Upper lobe of right lung (tissue), 1 donor: Measurements from ENCODE around the gene IL32. TPM values are rescaled to one million over a fixed set of nuclear protein-coding genes. Genes with fewer than 3 reads are reported as not detected.

Experiments
- ATAC-seq: fragments of 200-7000 bp; cut with Tn5 transposase; one replicate; pipeline ENCODE4 v1.9.1; 2020; ENCODE audit warnings: mild to moderate bottlenecking, moderate library complexity
- DNase-seq: peaks from one replicate; pipeline ENCODE4 v3.0.0-alpha.2; 2020
- H3K27ac ChIP-seq: fragments of 200-600 bp; one replicate; pipeline ENCODE4 v1.8.0; 2022
- H3K27me3 ChIP-seq: fragments of 200-600 bp; one replicate; pipeline ENCODE4 v1.8.0; 2022; ENCODE audit warnings: mild to moderate bottlenecking
- H3K36me3 ChIP-seq: fragments of 200-600 bp; one replicate; pipeline ENCODE4 v1.8.0; 2022
- H3K4me1 ChIP-seq: fragments of 200-600 bp; one replicate; pipeline ENCODE4 v1.8.0; 2022
- H3K4me3 ChIP-seq: fragments of 200-600 bp; one replicate; pipeline ENCODE4 v1.8.0; 2022; ENCODE audit warnings: mild to moderate bottlenecking
- H3K9me3 ChIP-seq: fragments of 200-600 bp; one replicate; pipeline ENCODE4 v1.8.0; 2022
- CTCF ChIP-seq: fragments of 200-600 bp; IDR thresholded peaks from one replicate; pipeline ENCODE4 v1.8.0; 2022; ENCODE audit warnings: antibody characterized with exemption
- intact Hi-C: fragments of 100-400 bp; cut with DNase I; formaldehyde crosslinking; loops from one replicate; pipeline ENCODE4 v1.11.0; 2022
- total RNA-seq: library from RNA; stranded (reverse); fragmentation: NEBNext Ultra II Directional; extraction: Animal tissue kit (Norgen Biotek cat#: 25700); gene quantifications from one replicate; pipeline ENCODE4 v1.2.1, GENCODE V29; 2021
- donor health status: DM: no; HTN: yes; CAD: no; lungs with severe emphysema.

Gene IL32
- total RNA-seq, 1 donor from 2014 or later, result 91.5 TPM

- Histone ChIP-seq H3K4me1 (peaks cover 1% of the 10 kb centered on the region), H3K4me3 (no peak overlapping the region), H3K27me3 (peaks cover 7% of the 10 kb centered on the region), H3K27ac (no peak overlapping the region), H3K9me3 (no peaks in the 10 kb centered on the region), H3K36me3 (no peaks in the 10 kb centered on the region)
- intact Hi-C loops, result no loop called here
- ATAC-seq (peak; percentile 60), DNase-seq (no peak)
- TF ChIP-seq CTCF, result peak; percentile 54
These were observed 29.0 kb downstream of the IL32 start for GRCh38 chr16:3094289-3095027.

- peak; percentile 36 for TF ChIP-seq CTCF
- Histone ChIP-seq H3K27me3 (peaks cover 7% of the 10 kb centered on the region), H3K36me3 (no peaks in the 10 kb centered on the region), H3K9me3 (no peaks in the 10 kb centered on the region), H3K4me1 (peaks cover 12% of the 10 kb centered on the region), H3K27ac (no peak overlapping the region), H3K4me3 (no peak overlapping the region)
- no peak for DNase-seq
- intact Hi-C loops, result no loop called here
- ATAC-seq, result peak; percentile 62
These were observed 30.4 kb downstream of the IL32 start for GRCh38 chr16:3095869-3096268.

GRCh38 chr16:3096362-3096761 lies 30.9 kb downstream of the IL32 start:
- no peak for TF ChIP-seq CTCF
- ATAC-seq, result no peak
- no peaks in the 10 kb centered on the region for H3K36me3 ChIP-seq
- no peak overlapping the region for H3K4me3 ChIP-seq
- peaks cover 7% of the 10 kb centered on the region for H3K27me3 ChIP-seq
- H3K27ac ChIP-seq, result no peak overlapping the region
- H3K9me3 ChIP-seq, result no peaks in the 10 kb centered on the region
- peaks cover 16% of the 10 kb centered on the region for H3K4me1 ChIP-seq
- no peak for DNase-seq
- intact Hi-C loops, result no loop called here

- Histone ChIP-seq H3K36me3 (no peaks in the 10 kb centered on the region), H3K27ac (no peak overlapping the region), H3K27me3 (peaks cover 6% of the 10 kb centered on the region), H3K9me3 (no peaks in the 10 kb centered on the region), H3K4me3 (no peak overlapping the region), H3K4me1 (peaks cover 21% of the 10 kb centered on the region)
- DNase-seq (no peak), ATAC-seq (no peak)
- intact Hi-C loops, result no loop called here
- no peak for TF ChIP-seq CTCF
These were observed 31.8 kb downstream of the IL32 start for GRCh38 chr16:3097266-3097665.

GRCh38 chr16:3098459-3099394 lies 33.3 kb downstream of the IL32 start, which contains the start of gene ZSCAN10:
ZSCAN10 (minus strand) TSS chr16:3099294; CDS start chr16:3092937, 6,357 bp downstream.
- Histone ChIP-seq H3K27ac (no peak within 1 kb of the TSS), H3K4me3 (peak within 1 kb of the TSS; percentile 35), H3K4me1 (peaks cover 21% of the 10 kb centered on the region), H3K36me3 (no peaks in the 10 kb centered on the region), H3K9me3 (no peaks in the 10 kb centered on the region), H3K27me3 (no peaks in the 10 kb centered on the region)
- ATAC-seq (no peak), DNase-seq (no peak)
- intact Hi-C loops, result no loop called here
- no peak for TF ChIP-seq CTCF
